CD14-positive monocyte (primary cell): ENCODE measurements around the gene CACNA1E. TPM values are rescaled to one million over a fixed set of nuclear protein-coding genes. Genes with fewer than 3 reads are reported as not detected.

ENCODE experiments used
- DNase-seq, 3 donors: peaks; one replicate each; pipeline ENCODE4 v3.0.0-alpha.2; 2011 to 2022
- H2AFZ ChIP-seq: 2 replicates; pipeline ENCODE4 v1.6.0; 2012; ENCODE audit warnings: mild to moderate bottlenecking, low read depth, low read length, inconsistent platforms; ENCODE audit not compliant: insufficient read depth, poor library complexity, severe bottlenecking
- H3K27ac ChIP-seq, 2 donors: 1 replicate in 1 of 2; 2 replicates in 1 of 2; pipeline ENCODE4 v1.5.1; 2012 to 2013; ENCODE audit warnings: low read length in 2 of 2, control low read depth in 1 of 2, inconsistent platforms in 1 of 2, low read depth in 1 of 2, mild to moderate bottlenecking in 1 of 2
- H3K27me3 ChIP-seq, 2 donors: one replicate each; pipeline versions ENCODE4 v1.6.0 to v1.6.1; 2011 to 2013; ENCODE audit warnings: low read length in 2 of 2; ENCODE audit not compliant: control insufficient read depth in 2 of 2, insufficient read depth in 2 of 2
- H3K36me3 ChIP-seq, 2 donors: replicated peaks in 1 of 2; 1 replicate in 1 of 2; 2 replicates in 1 of 2; pipeline versions ENCODE4 v1.5.1 to v1.6.1; 2012 to 2013; ENCODE audit warnings: low read length in 2 of 2, control low read depth in 1 of 2, inconsistent platforms in 1 of 2, mild to moderate bottlenecking in 1 of 2; ENCODE audit not compliant: insufficient read depth in 2 of 2, control insufficient read depth in 1 of 2
- H3K4me1 ChIP-seq, 2 donors: 1 replicate in 1 of 2; 2 replicates in 1 of 2; pipeline versions ENCODE4 v1.5.1 to v1.6.1; 2012 to 2013; ENCODE audit warnings: low read length in 2 of 2, control low read depth in 1 of 2, inconsistent platforms in 1 of 2, mild to moderate bottlenecking in 1 of 2, moderate library complexity in 1 of 2; ENCODE audit not compliant: insufficient read depth in 2 of 2, control insufficient read depth in 1 of 2
- H3K4me2 ChIP-seq: replicated peaks from 2 replicates; pipeline ENCODE3; 2012; ENCODE audit warnings: low read length, moderate library complexity, mild to moderate bottlenecking; ENCODE audit not compliant: poor library complexity, severe bottlenecking; ENCODE audit errors: extremely low read depth
- H3K4me3 ChIP-seq, 3 experiments: fragments of 200-600 bp in 1 of 3; sonication (generic) in 1 of 3; replicated peaks in 1 of 3; 1 replicate in 2 of 3; 2 replicates in 1 of 3; pipeline ENCODE4 v1.5.1; 2011 to 2013; ENCODE audit warnings: low read length in 3 of 3, mild to moderate bottlenecking in 3 of 3, control low read depth in 2 of 3, low read depth in 2 of 3, inconsistent platforms in 1 of 3, moderate library complexity in 1 of 3
- H3K79me2 ChIP-seq: 2 replicates; pipeline ENCODE4 v1.6.0; 2012; ENCODE audit warnings: mild to moderate bottlenecking, control low read depth, inconsistent platforms, low read length, moderate library complexity; ENCODE audit not compliant: insufficient read depth
- H3K9ac ChIP-seq: 2 replicates; pipeline ENCODE4 v1.6.0; 2017; ENCODE audit warnings: low read length, mild to moderate bottlenecking; ENCODE audit not compliant: insufficient read depth, poor library complexity, severe bottlenecking
- H3K9me3 ChIP-seq, 2 donors: replicated peaks in 1 of 2; 1 replicate in 1 of 2; 2 replicates in 1 of 2; pipeline versions ENCODE4 v1.5.1 to v1.6.1; 2012 to 2013; ENCODE audit warnings: low read length in 2 of 2, control low read depth in 1 of 2; ENCODE audit not compliant: control insufficient read depth in 1 of 2, insufficient read depth in 1 of 2
- H4K20me1 ChIP-seq: 2 replicates; pipeline ENCODE4 v1.6.0; 2012; ENCODE audit warnings: mild to moderate bottlenecking, low read length, control low read depth, moderate library complexity; ENCODE audit not compliant: insufficient read depth
- H3K27ac Mint-ChIP-seq, 7 donors: one replicate each; pipeline ENCODE4 v1.8.0; 2020; ENCODE audit warnings: mild to moderate bottlenecking in 7 of 7, mixed read lengths in 7 of 7, moderate library complexity in 6 of 7, inconsistent platforms in 2 of 7
- H3K27me3 Mint-ChIP-seq, 3 donors: one replicate each; pipeline ENCODE4 v1.8.0; 2021 to 2022; ENCODE audit warnings: low read depth in 3 of 3, mild to moderate bottlenecking in 3 of 3, mixed read lengths in 3 of 3, moderate library complexity in 3 of 3, inconsistent platforms in 1 of 3
- H3K36me3 Mint-ChIP-seq, 2 donors: one replicate each; pipeline ENCODE4 v1.8.0; 2020; ENCODE audit warnings: mixed read lengths in 2 of 2, inconsistent platforms in 1 of 2, mild to moderate bottlenecking in 1 of 2
- H3K4me1 Mint-ChIP-seq: one replicate; pipeline ENCODE4 v1.8.0; 2020; ENCODE audit warnings: mild to moderate bottlenecking, mixed read lengths
- H3K4me3 Mint-ChIP-seq, 2 donors: one replicate each; pipeline ENCODE4 v1.8.0; 2020; ENCODE audit warnings: mild to moderate bottlenecking in 2 of 2, mixed read lengths in 2 of 2, moderate library complexity in 1 of 2
- H3K9me3 Mint-ChIP-seq, 7 donors: one replicate each; pipeline ENCODE4 v1.8.0; 2020 to 2022; ENCODE audit warnings: mixed read lengths in 7 of 7, mild to moderate bottlenecking in 6 of 7, moderate library complexity in 6 of 7, inconsistent platforms in 2 of 7
- CTCF ChIP-seq: fragments of 200-600 bp; IDR thresholded peaks from one replicate; pipeline ENCODE4 v1.8.0; 2022; ENCODE audit warnings: antibody characterized with exemption, mild to moderate bottlenecking
- WGBS: methylation state at CpG from one replicate; pipeline ENCODE4 v1.1.5; 2013; ENCODE audit warnings: missing lambda C conversion rate; ENCODE audit not compliant: insufficient coverage; 5-methylcytosine and 5-hydroxymethylcytosine counted together
- intact Hi-C, 2 donors: fragments of 100-400 bp; cut with micrococcal nuclease; formaldehyde crosslinking; loops; one replicate each; pipeline versions ENCODE4 v1.15.0 to v1.15.1; 2023
- polyA plus RNA-seq, 3 donors: library from polyadenylated mRNA; depleted of rRNA in 1 of 3; unstranded in 2 of 3; stranded (reverse) in 1 of 3; fragments of 300-500 nt in 2 of 3; fragments of >200 nt in 1 of 3; fragmentation: Illumina TruSeq in 2 of 3; gene quantifications; 1 replicate in 2 of 3; 2 replicates in 1 of 3; pipeline ENCODE4 v1.2.3, GENCODE V29; 2012 to 2021

CACNA1E gene
- polyA plus RNA-seq, 3 donors: 0.04 TPM; not detected in 2

- H3K79me2 ChIP-seq: no peaks in the 10 kb centered on the region
- Mint-ChIP-seq H3K4me1 (no peaks in the 10 kb centered on the region), H3K4me3 (no peak overlapping the region)
Observed at GRCh38 chr1:181583598-181583997, 100.3 kb downstream of the CACNA1E start.

GRCh38 chr1:181587870-181588438 lies 104.6 kb downstream of the CACNA1E start:
- Histone ChIP-seq H3K36me3 (no peaks in the 10 kb centered on the region), H4K20me1 (no peaks in the 10 kb centered on the region), H3K27me3 (no peaks in the 10 kb centered on the region), H3K4me1 (no peaks in the 10 kb centered on the region), H3K4me2 (no peak overlapping the region), H3K27ac (no peak overlapping the region), H3K4me3 (no peak overlapping the region), H3K9ac (no peak overlapping the region), H3K79me2 (no peaks in the 10 kb centered on the region), H3K9me3 (no peaks in the 10 kb centered on the region), H2AFZ (no peak overlapping the region)
- H3K4me3 Mint-ChIP-seq: no peak overlapping the region
- no peaks in the 10 kb centered on the region for H3K9me3 Mint-ChIP-seq
- TF ChIP-seq CTCF: no peak
- peaks cover 3 to 14% (median 6%) of the 10 kb centered on the region in 3 donors for H3K27me3 Mint-ChIP-seq
- intact Hi-C loops: no loop called here
- H3K27ac Mint-ChIP-seq: no peak overlapping the region
- no peaks in the 10 kb centered on the region for H3K36me3 Mint-ChIP-seq
- H3K4me1 Mint-ChIP-seq: no peaks in the 10 kb centered on the region
- 94% methylated on average over 4 of the region's 10 CpGs for WGBS
- no peak for DNase-seq

More at GRCh38 chr1:181583598-181583997, 100.3 kb downstream of the CACNA1E start:
- Histone ChIP-seq H3K36me3 (no peaks in the 10 kb centered on the region), H3K27me3 (no peaks in the 10 kb centered on the region), H3K4me1 (no peaks in the 10 kb centered on the region), H3K4me3 (no peak overlapping the region), H3K4me2 (no peak overlapping the region), H3K9ac (no peak overlapping the region), H4K20me1 (no peaks in the 10 kb centered on the region), H3K27ac (no peak overlapping the region), H3K9me3 (no peaks in the 10 kb centered on the region), H2AFZ (no peak overlapping the region)
- intact Hi-C loops: no loop called here
- Mint-ChIP-seq H3K27ac (no peak overlapping the region), H3K36me3 (no peaks in the 10 kb centered on the region), H3K27me3 (peaks cover 0 to 6% (median 3%) of the 10 kb centered on the region in 3 donors), H3K9me3 (peaks cover 0 to 3% (median 0%) of the 10 kb centered on the region in 7 donors)
- TF ChIP-seq CTCF: no peak
- DNase-seq: no peak
- WGBS: 38% methylated on average over 1 of the region's 3 CpGs
